ENCODE results near the gene SULT2B1.

GRCh38 chr19:48548253-48548911 is 3.6 kb upstream of the SULT2B1 start:
- no peak for TF ChIP-seq MAX (IDR thresholded peaks at IDR 0.05)
- no peak for TF ChIP-seq CTCF (IDR thresholded peaks at IDR 0.05; ENCODE audit: low read depth, low read length, missing input control)
- no peak for TF ChIP-seq EGR1 (IDR thresholded peaks at IDR 0.05; ENCODE audit: low read depth in 2 of 2)
- TF ChIP-seq FOXA1 (IDR thresholded peaks at IDR 0.05), result no peak
- no peak for TF ChIP-seq RAD21 (IDR thresholded peaks at IDR 0.05)
- TF ChIP-seq TAF1 (conservative IDR thresholded peaks at IDR 0.05), result no peak
- TF ChIP-seq YY1 (IDR thresholded peaks at IDR 0.05), result no peak
- TF ChIP-seq RXRA (IDR thresholded peaks at IDR 0.05), result no peak

All from liver (tissue), 3 donors.